PC-3 (cell line): ENCODE measurements around the gene DRG2. TPM values are rescaled to one million over a fixed set of nuclear protein-coding genes. Genes with fewer than 3 reads are reported as not detected.

Experiments
- ATAC-seq: fragments of 200-7000 bp; cut with Tn5 transposase; 2 replicates; pipeline ENCODE4 v1.9.1; 2020; ENCODE audit warnings: mild to moderate bottlenecking, moderate library complexity
- BruUV-seq: library from RNA; stranded (reverse); fragments of 400-500 nt; replicated peaks from 2 replicates; lab custom pipeline; 2021; lab: Mats Ljungman, UMichigan
- CTCF ChIA-PET: fragments of 300-600 bp; sonication (Branson Sonifier 250); formaldehyde crosslinking; loops from one replicate; lab custom pipeline; 2022; ENCODE audit warnings: antibody characterized with exemption; lab: Charles Lee
- POLR2A ChIA-PET: fragments of 300-600 bp; sonication (Branson Sonifier 250); formaldehyde crosslinking; loops from one replicate; lab custom pipeline; 2022; ENCODE audit warnings: antibody characterized with exemption; ENCODE audit not compliant: unreplicated experiment; lab: Charles Lee
- DNase-seq: peaks from one replicate; pipeline ENCODE4 v3.0.0-alpha.2; 2015
- H2AFZ ChIP-seq: fragments of 300-600 bp; sonication (generic); 2 replicates; pipeline ENCODE4 v1.6.0; 2016; ENCODE audit warnings: antibody characterized with exemption, low read length
- H3F3A ChIP-seq: fragments of 300-600 bp; sonication (generic); one replicate; pipeline ENCODE4 v1.6.0; 2017; ENCODE audit warnings: antibody characterized with exemption, low read length, control low read depth, mild to moderate bottlenecking; ENCODE audit not compliant: unreplicated experiment
- H3K27ac ChIP-seq: fragments of 300-600 bp; sonication (generic); 2 replicates; pipeline ENCODE4 v1.5.1; 2016; ENCODE audit warnings: mild to moderate bottlenecking, low read length
- H3K27me3 ChIP-seq: fragments of 300-600 bp; sonication (generic); 2 replicates; pipeline ENCODE4 v1.6.1; 2016; ENCODE audit warnings: low read length, mixed read lengths
- H3K36me3 ChIP-seq: fragments of 300-600 bp; sonication (generic); 2 replicates; pipeline ENCODE4 v1.6.1; 2016; ENCODE audit warnings: low read depth, mixed run types, low read length, mixed read lengths
- H3K4me1 ChIP-seq: fragments of 300-600 bp; sonication (generic); 2 replicates; pipeline ENCODE4 v1.5.1; 2016; ENCODE audit warnings: low read length; ENCODE audit not compliant: insufficient read depth
- H3K4me2 ChIP-seq: fragments of 300-600 bp; sonication (generic); 2 replicates; pipeline ENCODE4 v1.6.0; 2016; ENCODE audit warnings: low read length
- H3K4me3 ChIP-seq: fragments of 300-600 bp; sonication (generic); 2 replicates; pipeline ENCODE4 v1.5.1; 2016; ENCODE audit warnings: mild to moderate bottlenecking, low read length, mixed read lengths
- H3K79me2 ChIP-seq: fragments of 300-600 bp; sonication (generic); 2 replicates; pipeline ENCODE4 v1.6.1; 2017; ENCODE audit warnings: low read length, mixed read lengths
- H3K9ac ChIP-seq: fragments of 300-600 bp; sonication (generic); 2 replicates; pipeline ENCODE4 v1.6.0; 2016; ENCODE audit warnings: mild to moderate bottlenecking, low read length
- H3K9me2 ChIP-seq: fragments of 300-600 bp; sonication (generic); replicated peaks from 2 replicates; pipeline ENCODE4 v1.6.1; 2016; ENCODE audit warnings: mixed run types, low read length, mixed read lengths
- H3K9me3 ChIP-seq: fragments of 300-600 bp; sonication (generic); 2 replicates; pipeline ENCODE4 v1.6.1; 2016; ENCODE audit warnings: low read length, mixed read lengths
- H4K20me1 ChIP-seq: fragments of 300-600 bp; sonication (generic); 2 replicates; pipeline ENCODE4 v1.6.1; 2016; ENCODE audit warnings: low read length, mixed read lengths
- EZH2 ChIP-seq: fragments of 300-600 bp; sonication (generic); IDR thresholded peaks from one replicate; pipeline ENCODE4 v1.6.1; 2017; ENCODE audit warnings: antibody characterized with exemption, mild to moderate bottlenecking, low read length; ENCODE audit not compliant: unreplicated experiment
- EZH2phosphoT487 ChIP-seq: fragments of 300-600 bp; sonication (generic); IDR thresholded peaks from 2 replicates; pipeline ENCODE4 v1.6.1; 2018; ENCODE audit warnings: mild to moderate bottlenecking, antibody characterized with exemption, low read length, borderline replicate concordance
- intact Hi-C: fragments of 100-400 bp; cut with micrococcal nuclease; formaldehyde crosslinking; loops from 2 replicates; pipeline ENCODE4 v1.9.0; 2023
- total RNA-seq: library from RNA; depleted of rRNA; stranded (reverse); fragments of >200 nt; gene quantifications from 2 replicates; pipeline ENCODE4 v1.2.3, GENCODE V29; 2014
- TF ChIP-seq, protein P1 (sequence below): fragments of 300-600 bp; sonication (generic); conservative IDR thresholded peaks from 2 replicates; pipeline ENCODE4 v1.5.1; 2017; ENCODE audit warnings: antibody characterized with exemption, low read depth, mild to moderate bottlenecking, low read length

The DRG2 gene
- total RNA-seq, 1 experiment from 2014 or later: 102 TPM

- ChIA-PET CTCF (no interaction called here), POLR2A (no interaction called here)
- intact Hi-C loops: no loop called here
- ATAC-seq (no peak), DNase-seq (no peak)
- no peak overlapping the region for H3K4me2 ChIP-seq
- H2AFZ ChIP-seq: no peak overlapping the region
- TF ChIP-seq EZH2: no peak
- no peak for TF ChIP-seq EZH2phosphoT487
- TF ChIP-seq, protein P1, sequence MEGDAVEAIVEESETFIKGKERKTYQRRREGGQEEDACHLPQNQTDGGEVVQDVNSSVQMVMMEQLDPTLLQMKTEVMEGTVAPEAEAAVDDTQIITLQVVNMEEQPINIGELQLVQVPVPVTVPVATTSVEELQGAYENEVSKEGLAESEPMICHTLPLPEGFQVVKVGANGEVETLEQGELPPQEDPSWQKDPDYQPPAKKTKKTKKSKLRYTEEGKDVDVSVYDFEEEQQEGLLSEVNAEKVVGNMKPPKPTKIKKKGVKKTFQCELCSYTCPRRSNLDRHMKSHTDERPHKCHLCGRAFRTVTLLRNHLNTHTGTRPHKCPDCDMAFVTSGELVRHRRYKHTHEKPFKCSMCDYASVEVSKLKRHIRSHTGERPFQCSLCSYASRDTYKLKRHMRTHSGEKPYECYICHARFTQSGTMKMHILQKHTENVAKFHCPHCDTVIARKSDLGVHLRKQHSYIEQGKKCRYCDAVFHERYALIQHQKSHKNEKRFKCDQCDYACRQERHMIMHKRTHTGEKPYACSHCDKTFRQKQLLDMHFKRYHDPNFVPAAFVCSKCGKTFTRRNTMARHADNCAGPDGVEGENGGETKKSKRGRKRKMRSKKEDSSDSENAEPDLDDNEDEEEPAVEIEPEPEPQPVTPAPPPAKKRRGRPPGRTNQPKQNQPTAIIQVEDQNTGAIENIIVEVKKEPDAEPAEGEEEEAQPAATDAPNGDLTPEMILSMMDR: no peak
- no TSS peak for BruUV-seq
- peaks cover 10% of the 10 kb centered on the region; the same call in 1 of the 2 replicates for H3K36me3 ChIP-seq
- H3K9me2 ChIP-seq: no peaks in the 10 kb centered on the region
- H3K9me3 ChIP-seq: no peaks in the 10 kb centered on the region
- H3K9ac ChIP-seq: no peak overlapping the region
- no peaks in the 10 kb centered on the region for H3K4me1 ChIP-seq
- H3K27me3 ChIP-seq: no peaks in the 10 kb centered on the region
- H3K27ac ChIP-seq: no peak overlapping the region
- no peaks in the 10 kb centered on the region for H4K20me1 ChIP-seq
- no peaks in the 10 kb centered on the region for H3K79me2 ChIP-seq
- no peaks in the 10 kb centered on the region for H3F3A ChIP-seq
- no peak overlapping the region for H3K4me3 ChIP-seq
These were observed 23.7 kb upstream of the DRG2 start for GRCh38 chr17:18064053-18064452.

- Histone ChIP-seq H3K4me2 (no peak overlapping the region), H3K9me3 (no peaks in the 10 kb centered on the region), H3K36me3 (peaks cover 10% of the 10 kb centered on the region; the same call in 1 of the 2 replicates), H2AFZ (no peak overlapping the region), H3K9me2 (no peaks in the 10 kb centered on the region), H3K27me3 (no peaks in the 10 kb centered on the region), H3K4me1 (no peaks in the 10 kb centered on the region), H4K20me1 (no peaks in the 10 kb centered on the region), H3K4me3 (no peak overlapping the region), H3K27ac (no peak overlapping the region), H3K79me2 (no peaks in the 10 kb centered on the region), H3F3A (no peaks in the 10 kb centered on the region), H3K9ac (no peak overlapping the region)
- BruUV-seq: no TSS peak
- POLR2A ChIA-PET: no interaction called here
- intact Hi-C loops: no loop called here
- no peak for TF ChIP-seq EZH2phosphoT487
- TF ChIP-seq, protein P1: no peak
- DNase-seq (no peak), ATAC-seq (no peak)
- CTCF ChIA-PET: no interaction called here
These were observed 22.2 kb upstream of the DRG2 start for GRCh38 chr17:18065546-18065945.

GRCh38 chr17:18066866-18067265 is 20.9 kb upstream of the DRG2 start:
- ChIA-PET CTCF (no interaction called here), POLR2A (no interaction called here)
- no peaks in the 10 kb centered on the region for H3K79me2 ChIP-seq
- BruUV-seq: no TSS peak
- H2AFZ ChIP-seq: no peak overlapping the region
- H3K4me1 ChIP-seq: no peaks in the 10 kb centered on the region
- no peak overlapping the region for H3K4me2 ChIP-seq
- no peak overlapping the region for H3K27ac ChIP-seq
- H3K4me3 ChIP-seq: no peak overlapping the region
- intact Hi-C loops: no loop called here
- H3K9me2 ChIP-seq: no peaks in the 10 kb centered on the region
- H4K20me1 ChIP-seq: no peaks in the 10 kb centered on the region
- ATAC-seq (no peak), DNase-seq (no peak)
- no peaks in the 10 kb centered on the region for H3K9me3 ChIP-seq
- TF ChIP-seq EZH2 (no peak), EZH2phosphoT487 (no peak)
- TF ChIP-seq, protein P1: no peak
- H3K27me3 ChIP-seq: no peaks in the 10 kb centered on the region
- no peak overlapping the region for H3K9ac ChIP-seq
- no peaks in the 10 kb centered on the region for H3F3A ChIP-seq
- H3K36me3 ChIP-seq: peaks cover 10% of the 10 kb centered on the region; the same call in 1 of the 2 replicates
